Measurements from ENCODE around the gene AGXT2.
"Not testable (repeated sequence)": the region's sequence is repeated elsewhere in the genome, so short reads cannot be mapped to it uniquely, and the experiment has no call there.

Gene AGXT2

DNA sequence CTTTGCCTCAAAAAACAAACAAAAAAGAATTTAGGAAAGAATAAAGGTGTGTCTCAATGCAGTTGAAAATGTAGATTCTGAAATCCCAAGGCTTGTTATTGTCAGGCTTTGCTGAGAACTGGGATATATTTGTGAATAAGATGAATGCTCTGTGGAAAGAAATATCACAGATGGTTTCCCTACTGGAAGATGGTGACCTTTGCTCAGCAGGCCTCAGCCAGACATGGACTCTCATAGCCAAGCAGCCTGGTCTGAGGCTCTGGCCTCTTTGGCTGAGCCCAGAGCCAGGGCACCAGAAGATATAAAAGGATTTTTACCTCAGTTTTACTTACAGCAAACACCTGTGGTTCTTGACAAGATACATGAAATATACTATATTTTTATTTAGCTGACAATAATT lies 37.1 kb downstream of the AGXT2 start:
- DNase-seq: no peak

DNA sequence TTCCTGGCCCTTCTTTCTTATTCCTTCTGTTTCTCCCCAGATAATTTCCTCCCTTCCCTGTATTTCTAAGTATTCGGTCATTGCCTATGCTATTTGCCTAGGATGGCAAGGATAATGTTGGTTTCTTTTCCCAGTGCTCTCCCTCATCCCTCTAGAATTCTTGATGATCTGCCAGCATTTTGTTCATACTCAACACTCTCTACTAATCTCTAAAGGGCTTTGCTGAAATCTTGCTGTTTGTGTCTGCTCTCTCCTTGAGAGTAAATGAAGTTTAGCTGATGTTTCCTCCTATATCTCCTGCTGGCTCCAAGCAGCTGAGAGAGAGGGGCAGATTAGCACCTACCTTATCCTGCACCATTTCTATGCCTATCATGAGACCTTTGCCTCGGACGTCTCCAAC lies 38.1 kb downstream of the AGXT2 start:
- no peak for DNase-seq

DNA sequence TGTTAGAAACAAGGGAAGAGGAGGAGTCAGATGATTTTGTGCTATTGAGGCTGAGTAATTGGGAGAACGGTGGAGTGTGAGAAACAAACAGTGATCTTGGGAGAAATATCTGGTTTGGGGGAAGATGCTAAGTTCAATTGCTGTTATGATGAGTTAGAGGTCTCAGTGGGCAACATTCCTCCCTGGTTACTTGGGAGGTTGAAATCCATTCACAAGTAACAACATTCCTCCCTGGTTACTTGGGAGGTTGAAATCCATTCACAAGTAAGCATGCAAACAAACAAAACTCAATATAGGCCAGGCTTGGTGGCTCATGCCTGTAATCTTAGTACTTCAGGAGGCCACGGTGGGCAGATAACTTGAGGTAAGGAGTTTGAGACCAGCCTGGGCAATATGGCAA lies 38.7 kb downstream of the AGXT2 start:
- DNase-seq: no peak

DNA sequence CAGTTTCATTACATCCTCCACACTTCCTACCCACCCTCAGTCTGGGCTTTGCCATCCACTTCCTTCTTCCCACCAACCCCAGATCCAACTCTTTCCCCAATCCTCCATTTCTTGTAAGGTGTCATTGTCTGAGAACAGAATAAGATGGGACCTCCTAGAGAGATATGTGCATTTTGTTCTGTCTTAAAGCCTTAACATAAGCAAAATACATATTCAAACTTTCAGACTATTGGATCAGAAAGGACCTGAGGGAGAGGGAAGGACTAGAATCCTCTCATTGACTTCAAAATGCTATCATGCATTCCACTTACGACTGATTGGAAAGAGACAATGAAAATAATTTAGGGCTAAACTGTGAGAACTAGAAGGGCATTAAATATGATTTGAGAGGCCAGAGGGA lies 43.0 kb downstream of the AGXT2 start:
- DNase-seq: no peak

DNA sequence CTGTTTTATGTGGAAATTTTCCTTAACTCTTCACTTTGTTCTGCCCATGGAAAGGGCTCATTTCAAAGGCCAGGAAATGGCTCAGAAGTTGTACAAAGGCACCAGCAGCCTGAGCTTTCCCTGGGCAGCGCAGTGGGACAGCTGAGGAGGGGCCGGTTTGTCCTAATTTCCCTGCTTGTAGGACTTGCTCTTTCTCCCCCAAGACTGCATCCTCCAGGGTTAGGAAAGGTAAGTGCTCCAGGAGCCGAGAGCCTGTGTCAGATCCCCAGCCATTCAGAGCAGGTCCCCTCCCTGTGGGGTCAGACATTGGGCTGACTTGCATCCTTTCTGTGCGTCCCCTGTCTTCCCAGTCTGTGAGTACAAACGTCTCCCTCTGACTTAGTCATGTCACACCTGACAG lies 43.5 kb downstream of the AGXT2 start:
- DNase-seq: no peak

DNA sequence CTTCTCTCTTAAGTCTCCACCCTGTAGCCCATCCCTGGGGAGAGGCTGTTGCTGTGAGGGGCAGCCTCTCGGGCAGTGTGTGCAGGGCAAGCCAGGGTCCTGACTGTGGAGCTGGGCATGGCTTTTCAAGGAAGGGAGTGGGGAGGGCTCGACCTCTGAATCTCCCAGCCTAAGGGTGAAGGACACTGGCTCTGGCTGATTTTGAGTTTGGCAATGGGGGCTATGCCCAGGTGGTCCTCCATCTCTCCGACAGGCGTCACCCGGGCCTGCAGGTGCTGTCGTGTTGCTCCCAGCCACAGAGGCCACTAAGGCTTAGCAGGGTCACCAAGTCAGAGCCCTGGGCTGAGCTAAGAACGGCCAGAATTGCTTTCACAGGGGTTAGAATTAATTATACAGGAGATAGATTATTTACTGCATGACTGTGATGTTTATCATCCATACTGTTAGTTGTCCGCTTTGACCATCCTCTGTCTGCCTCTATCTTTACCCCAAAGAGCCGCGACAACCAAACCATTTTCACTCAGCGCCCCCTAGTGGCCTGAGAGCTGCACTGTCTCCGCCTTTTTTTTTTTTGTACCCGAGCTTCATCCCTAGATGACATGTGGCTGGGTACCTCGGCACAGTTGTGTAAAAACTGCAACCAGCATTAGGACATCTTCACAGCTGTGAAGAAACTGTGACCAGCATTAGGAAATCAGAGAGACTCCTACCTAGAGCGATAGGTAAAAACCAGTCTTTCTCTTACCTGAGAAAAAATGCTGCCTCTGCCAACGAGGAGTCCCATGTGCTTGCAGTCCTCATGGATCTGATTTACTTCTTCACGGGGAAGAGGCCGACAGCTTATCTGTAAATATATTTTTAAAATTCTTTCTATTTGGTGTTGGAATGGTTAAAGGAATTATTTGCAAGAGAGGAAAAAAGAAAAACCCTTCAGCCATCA lies 44.5 kb downstream of the AGXT2 start:
- peak; percentile 50 for DNase-seq

DNA sequence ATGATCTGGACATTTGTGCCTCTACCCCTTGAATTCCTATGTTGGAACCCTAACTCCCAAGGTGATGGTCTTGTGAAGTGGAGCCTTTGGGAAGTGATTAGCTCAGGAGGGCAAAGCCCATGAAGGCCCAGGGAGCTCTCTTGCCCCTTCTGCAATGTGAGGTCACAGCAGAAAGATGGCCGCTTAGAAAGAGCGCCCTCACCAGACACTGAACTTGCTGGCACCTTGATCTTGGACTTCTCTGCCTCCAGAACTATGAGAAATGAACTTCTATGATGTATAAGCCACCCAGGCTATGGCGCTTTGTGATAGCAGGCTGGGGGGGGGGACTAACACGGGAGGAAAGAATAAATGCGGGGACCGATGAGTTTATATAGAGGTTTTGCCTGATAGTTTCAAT lies 45.3 kb downstream of the AGXT2 start:
- DNase-seq: no peak

DNA sequence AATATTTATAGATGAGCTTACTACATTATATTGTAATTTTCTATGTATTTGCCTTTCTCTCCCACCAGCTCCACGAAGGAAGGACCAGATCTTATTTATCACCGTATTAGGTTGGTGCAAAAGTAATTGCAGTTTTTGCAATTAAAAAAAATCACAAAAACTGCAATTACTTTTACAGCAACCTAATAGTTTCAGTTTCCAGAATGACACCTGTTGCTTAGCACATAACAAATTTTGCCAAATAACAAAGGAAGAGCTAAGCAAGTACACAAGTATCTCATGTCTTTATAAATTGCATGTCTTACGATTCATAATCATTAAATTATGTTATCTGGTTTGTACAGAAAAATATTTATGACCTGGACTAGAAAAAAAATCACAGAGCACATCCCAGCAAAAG lies 45.9 kb downstream of the AGXT2 start:
- no peak for DNase-seq

DNA sequence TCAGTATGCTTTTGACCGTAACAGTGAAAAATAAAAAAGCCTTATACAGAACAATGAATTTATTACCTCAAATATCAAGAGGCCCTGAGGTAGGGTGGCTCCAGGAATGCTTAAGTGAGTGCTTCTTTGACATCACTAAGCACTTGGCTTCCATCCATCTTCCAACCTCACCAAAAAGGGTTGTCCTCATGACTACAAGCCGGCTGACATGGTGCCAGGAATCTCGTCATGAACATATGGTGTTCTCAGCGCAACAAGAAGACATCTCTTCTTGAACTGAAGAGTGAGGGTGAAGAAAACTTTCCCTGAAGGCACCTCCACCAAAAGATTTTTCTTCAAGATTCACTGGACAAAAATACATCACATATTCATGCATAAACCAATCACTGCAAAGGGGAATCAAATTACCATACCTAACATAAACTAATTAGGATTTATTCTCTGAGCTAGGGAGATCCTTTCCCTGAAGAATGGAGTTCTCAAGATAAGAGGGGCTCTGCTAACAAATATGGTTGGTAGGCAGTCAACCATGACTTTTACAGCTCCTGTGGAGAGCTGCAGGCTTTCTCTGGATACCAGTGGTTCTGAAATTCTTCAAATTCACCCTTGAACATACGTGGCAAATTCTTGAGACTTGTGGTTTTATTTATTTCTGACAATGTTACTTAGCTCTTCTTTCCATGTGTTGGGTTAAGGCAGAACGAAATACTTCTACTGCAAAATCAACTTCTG lies 49.5 kb downstream of the AGXT2 start:
- DNase-seq: peak; percentile 39

DNA sequence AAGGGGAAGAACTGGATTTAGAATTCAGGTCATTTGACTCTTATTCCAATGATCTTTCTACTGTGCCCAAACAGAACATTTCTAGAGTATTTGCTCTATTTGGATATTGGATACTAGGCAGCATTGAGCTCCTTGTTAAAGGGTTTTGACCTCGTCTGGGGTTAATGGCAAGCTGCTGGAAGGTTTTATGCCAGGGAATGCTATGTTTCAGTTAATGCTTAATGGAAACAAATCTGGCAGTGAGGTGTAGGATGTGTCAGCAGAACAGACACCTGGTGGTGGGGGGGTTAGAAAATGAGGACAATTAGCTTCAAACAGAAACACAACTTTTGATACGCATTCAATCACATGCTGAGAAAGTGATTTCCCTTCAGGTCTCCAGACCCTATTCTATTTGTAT lies 51.5 kb downstream of the AGXT2 start:
- no peak for DNase-seq

DNA sequence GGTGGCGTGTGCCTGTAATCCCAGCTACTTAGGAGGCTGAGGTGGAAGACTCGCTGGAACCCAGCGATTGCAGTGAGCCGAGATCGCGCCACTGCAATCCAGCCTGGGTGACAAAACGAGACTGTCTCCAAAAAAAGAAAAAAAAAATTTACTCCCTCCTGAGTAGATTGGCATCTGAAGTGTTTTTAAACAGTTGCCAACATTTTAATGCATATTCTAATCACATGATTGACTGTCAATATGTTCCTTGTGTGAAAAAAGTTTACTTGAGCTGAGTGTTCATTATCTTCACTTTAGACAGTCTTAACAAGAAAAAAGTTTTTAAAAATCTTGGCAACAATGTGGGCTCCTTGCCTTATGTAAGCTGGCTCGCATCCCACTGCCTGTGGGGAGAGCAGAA lies 53.8 kb downstream of the AGXT2 start:
- DNase-seq: no peak

DNA sequence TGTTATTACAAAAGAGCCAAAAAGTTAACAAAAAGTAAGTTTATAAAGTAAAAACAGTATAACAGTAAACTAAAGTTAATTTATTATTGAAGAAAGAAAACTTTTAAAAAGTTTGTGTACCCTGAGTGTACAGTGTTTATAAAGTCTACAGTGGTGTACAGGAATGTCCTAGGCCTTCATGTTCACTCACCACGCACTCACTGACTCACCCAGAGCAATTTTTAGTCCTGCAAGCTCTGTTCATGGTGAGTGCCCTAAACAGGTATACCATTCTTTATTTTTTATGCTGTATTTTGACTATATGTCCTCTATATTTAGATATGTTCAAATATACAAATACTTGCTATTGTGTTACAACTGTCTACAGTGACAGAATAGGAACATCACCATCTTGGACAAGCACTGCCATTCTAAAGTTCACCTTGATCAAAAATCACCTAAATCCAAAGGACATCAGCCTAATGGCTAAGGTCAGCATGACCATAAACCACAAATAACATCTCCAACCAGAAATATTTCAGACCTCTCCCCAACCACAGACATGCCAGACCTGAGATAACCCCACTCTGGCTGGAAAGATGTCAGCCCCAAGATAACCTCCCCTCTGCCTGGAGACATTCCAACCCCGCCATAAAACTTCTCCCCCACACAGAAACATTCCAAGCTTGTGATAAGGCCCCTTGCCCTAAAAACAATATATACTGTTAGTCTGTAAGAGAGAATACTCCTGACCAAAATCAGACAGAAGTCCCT lies 56.1 kb downstream of the AGXT2 start:
- no peak for DNase-seq

DNA sequence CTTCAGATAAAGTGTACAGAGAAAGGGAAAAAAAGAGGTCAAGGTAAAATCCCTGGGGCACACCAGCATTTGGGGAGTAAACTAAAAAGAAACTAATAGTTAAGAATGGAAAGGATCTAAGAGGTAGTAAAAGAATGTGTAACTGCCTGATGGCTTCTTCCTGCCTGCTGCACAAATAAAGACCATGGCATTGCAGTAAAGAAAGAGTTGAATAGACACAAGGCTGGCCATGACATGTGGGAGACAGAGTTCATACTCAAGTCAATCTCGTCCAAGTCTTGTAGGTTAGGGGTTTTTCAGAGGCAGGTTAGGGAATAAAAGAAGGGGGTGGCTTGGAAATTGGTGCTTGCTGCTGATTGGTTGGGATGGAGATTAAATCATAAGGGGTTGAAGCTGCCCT lies 60.8 kb downstream of the AGXT2 start:
- no peak for DNase-seq

DNA sequence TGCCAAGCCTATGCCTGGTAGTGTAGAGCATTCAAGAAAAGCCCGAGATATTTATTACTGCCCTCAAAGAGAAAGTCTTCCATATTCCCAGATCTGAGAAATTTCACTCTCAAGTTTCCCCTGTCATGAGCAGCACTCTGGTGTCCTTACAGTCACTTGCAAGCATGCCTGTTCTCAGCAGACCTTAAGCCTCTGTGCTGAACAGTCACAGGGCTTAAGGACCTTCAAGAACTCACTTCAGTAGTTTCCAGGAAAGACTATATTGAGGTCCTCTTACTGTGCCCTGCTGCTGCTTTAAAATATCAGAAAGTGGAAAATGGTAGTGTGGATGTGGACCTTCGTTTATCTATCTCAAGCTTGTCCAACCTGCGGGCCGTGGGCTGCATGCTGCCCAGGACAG lies 64.9 kb downstream of the AGXT2 start:
- no peak for DNase-seq

DNA sequence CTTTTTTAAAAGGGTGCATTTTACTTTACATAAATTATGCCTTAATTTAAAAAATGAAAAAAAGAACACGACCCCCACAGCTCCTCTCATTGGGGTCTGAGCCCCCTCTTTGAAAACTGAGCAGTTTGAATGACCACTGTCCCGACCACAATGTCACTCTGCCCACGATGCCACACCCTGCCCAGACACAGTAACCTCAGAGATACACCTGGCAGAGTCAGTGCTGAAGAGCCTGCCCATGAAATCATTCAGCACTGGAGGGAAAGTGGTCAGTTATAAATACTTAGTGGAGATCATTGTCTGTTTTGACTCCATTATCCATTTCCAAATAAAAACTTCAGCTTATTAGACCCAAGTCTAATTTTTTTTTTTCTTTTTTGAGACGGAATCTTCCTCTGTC lies 69.1 kb downstream of the AGXT2 start:
- no peak for DNase-seq

DNA sequence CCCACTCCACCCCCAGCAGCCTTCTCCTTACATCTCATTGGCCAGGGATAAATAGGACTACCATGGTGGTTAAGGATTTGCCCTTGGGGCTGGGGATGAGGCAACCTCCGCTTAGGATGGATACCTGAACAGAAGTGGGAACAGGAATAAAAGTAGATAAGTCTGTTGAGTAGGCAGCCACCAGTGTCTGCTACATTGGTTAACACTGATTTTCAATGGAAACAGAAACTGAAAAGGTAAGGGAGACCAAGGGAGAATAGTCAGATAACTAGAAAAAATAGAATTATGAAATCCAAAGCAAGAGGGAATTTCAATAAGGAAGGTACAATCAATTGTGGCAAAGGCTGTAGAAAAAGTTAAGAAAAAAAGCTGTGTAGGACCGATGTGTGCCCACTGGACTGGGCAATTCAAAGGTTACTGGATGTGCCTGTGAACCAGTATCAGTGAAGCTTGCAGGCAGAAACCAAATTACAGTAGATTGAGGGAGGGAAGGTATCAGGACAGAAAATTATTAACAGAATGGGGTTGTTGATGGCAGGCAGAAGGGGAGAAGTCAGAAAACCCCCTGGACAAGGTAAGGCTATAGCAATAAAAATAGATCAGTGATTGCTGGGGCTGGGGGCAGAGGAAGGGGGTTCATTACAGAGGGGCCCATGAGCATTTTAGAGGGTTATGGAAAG lies 69.7 kb downstream of the AGXT2 start:
- DNase-seq: no peak

DNA sequence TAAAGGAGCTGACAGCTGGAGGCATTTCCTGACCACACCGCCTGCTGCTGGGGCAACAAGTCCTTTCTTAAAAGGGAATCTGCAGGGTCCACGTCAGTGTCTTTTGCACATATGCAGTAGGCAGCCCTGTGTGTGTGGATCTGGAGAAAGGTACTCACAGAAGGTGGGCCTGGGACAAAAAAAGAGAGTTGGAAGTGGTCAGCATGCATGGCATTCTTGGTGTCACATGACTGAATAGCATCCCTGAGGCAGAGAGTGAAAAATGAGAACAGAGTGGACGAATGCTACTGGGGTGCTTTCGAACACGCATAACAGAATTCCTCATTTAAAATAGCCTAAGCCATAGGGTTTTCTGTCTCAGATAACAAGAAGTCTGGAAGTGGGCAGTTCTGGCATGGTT lies 71.4 kb downstream of the AGXT2 start:
- no peak for DNase-seq

DNA sequence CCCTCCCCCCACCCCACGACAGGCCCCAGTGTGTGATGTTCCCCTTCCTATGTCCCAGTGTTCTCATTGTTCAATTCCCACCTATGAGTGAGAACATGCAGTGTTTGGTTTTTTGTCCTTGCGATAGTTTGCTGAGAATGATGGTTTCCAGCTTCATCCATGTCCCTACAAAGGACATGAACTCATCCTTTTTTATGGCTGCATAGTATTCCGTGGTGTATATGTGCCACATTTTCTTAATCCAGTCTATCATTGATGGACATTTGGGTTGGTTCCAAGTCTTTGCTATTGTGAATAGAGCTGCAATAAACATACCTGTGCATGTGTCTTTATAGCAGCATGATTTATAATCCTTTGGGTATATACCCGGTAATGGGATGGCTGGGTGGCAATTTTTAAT lies 76.1 kb downstream of the AGXT2 start:
- not testable (repeated sequence) for DNase-seq

DNA sequence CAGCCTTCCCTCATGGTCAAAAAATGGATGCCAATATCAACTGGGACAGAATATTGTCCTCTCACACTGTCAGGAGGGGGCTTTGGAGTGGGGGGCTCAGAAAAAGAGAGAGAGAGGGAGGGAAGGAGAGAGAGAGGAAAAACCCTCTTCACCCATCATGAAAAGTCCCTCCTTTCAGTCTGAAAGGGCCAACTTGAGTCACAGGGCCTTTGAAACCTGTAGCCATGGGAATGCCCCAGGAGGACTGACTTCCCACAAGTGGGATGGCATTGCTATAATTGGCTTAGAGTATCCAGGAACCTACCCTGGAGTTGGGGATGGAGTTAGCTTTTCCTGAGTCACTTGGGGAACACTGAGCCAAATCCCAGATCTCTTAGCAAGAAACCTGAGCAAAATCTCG lies 77.2 kb downstream of the AGXT2 start:
- no peak for DNase-seq

DNA sequence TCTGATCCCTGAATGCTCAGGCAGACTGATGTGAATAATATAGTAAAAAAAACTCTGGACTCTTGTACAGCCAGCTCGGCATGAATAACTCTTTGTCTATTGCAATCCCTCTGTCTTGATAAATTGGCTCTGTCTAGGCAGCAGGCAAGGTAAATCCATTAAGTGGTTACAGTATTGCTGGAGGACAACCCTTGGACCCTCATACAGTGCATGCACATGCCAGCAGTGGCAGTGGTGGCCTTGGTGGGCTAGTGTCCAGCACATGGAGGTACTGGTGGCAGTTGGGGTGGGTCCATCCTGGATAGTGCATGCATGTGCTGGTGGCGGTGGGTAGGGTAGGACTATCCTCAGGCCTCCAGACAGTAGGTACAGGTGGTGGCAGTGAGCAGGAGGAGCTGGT lies 79.5 kb downstream of the AGXT2 start:
- no peak for DNase-seq

DNA sequence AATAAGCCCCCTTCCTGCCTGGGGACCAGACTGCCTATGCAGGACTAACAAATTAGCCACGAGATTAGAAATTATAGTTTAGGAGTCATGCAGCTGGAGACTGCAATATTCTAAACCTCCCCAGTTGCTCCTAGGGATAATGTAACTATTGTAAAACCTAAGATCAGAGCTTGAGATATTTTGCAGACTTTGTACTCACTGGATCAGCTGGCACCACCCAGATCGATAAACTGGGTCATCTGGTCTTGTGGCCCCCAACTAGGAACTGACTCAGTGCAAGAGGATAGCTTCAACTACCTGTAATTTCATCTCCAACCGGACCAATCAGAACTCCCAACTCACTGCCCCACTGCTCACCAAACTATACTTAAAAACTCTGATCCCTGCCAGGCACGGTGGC lies 80.2 kb downstream of the AGXT2 start:
- DNase-seq: no peak

DNA sequence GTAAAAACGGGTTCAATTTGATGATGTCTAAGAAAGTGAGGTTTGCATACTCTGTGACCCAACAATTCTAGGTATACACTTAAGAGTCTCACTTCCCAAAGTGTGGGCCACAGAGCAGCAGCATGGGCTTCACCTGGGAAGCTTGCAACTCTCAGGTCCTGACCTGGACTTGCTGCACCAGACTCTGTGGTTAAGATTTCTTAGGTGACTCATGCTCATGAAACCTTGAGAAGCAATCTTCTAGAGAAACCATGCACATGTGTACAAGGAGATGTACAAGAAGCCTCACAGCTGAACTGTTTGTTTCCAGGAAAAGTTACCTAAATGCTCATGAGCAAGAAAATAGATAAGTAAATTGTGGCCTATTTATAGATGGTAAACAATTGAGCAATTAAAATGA lies 88.4 kb downstream of the AGXT2 start:
- DNase-seq: no peak
